Muscle of arm (tissue), 12 donors: ENCODE measurements around the gene TMC6. TPM values are rescaled to one million over a fixed set of nuclear protein-coding genes. Genes with fewer than 3 reads are reported as not detected.
"Not testable (repeated sequence)": the region's sequence is repeated elsewhere in the genome, so short reads cannot be mapped to it uniquely, and the experiment has no call there.

Experiments used
- DNase-seq: peaks from one replicate; pipeline ENCODE4 v3.0.0-alpha.2; 2013
- polyA plus RNA-seq, 12 donors: library from polyadenylated mRNA; unstranded; fragments of 120-200 nt; gene quantifications; one replicate each; pipeline ENCODE4 v1.2.1, GENCODE V29; 2013; ENCODE audit not compliant: insufficient read length in 12 of 12

The TMC6 gene
- polyA plus RNA-seq, 12 donors, result 14.5 to 48.0 (median 22.0) TPM; not detected in 1

GRCh38 chr17:78086740-78087139, 41.8 kb downstream of the TMC6 start:
- DNase-seq, result no peak

GRCh38 chr17:78082988-78083387, 45.6 kb downstream of the TMC6 start:
- DNase-seq, result no peak

DNA sequence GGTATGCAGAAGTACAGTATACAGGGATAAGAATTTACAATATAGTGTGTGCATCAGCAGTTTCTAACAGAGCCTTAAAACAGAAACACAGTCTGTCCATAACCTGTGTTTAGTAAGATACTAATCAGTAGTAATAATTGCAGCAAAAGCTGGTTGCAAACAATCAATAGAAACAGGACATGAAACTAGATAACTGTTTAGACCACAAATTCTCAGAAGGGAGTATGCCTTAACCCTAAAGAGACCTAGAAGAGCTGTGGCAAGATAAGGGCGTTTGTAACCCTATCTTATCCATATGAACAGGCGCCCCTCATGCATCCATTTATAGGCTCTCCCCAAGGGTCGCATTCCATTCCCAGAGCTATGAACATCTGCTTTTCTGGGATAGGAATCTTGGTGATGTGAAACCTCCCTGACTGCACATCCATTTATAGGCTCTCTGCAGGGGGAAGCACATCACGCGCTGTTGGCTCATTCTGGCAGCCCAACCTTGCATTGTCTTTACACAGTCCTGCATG, 46.1 kb downstream of the TMC6 start:
- not testable (repeated sequence) for DNase-seq

DNA sequence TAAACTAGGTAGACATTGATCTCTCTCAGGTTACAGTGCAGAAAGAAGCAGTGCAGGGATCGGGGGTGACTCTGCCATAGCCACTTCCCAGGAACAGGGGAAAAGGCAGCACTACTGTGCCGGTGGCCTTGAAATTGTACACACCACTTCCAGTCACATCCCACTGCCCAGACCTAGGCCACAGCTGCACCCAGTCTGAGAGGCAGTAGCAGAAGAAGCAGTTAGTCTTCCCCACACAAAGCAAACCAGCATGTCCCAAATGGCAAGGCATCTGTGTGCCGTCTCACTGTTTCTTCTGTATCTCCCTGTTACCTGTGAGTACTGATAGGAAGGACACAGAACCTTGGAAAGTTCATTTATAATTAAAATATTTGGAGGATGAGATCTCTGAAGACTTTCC, 47.0 kb downstream of the TMC6 start:
- DNase-seq, result no peak

GRCh38 chr17:78079253-78079652, 49.3 kb downstream of the TMC6 start:
- no peak for DNase-seq

GRCh38 chr17:78075545-78075944, 53.0 kb downstream of the TMC6 start:
- no peak for DNase-seq

- no peak for DNase-seq
These were observed 53.5 kb downstream of the TMC6 start for GRCh38 chr17:78075011-78075410.

DNA sequence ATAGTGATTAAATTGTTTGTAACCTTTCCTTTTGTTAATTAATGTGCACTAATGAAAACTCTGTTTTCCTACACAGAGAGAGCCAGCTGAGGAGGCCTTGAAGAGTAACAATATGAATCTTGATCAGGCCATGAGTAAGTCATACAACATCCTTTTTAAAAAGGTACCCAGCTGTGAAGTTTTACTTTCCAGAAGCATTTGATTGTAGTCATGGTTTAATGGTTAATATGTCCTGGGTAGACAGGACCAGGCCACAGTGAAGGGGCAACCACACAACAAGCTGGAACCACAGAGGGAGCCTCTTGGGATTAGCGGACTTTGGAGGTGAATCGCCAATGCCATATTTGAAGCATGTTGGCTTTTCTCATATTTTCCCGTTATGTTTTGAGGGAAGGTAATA, 55.6 kb downstream of the TMC6 start:
- DNase-seq, result no peak

DNA sequence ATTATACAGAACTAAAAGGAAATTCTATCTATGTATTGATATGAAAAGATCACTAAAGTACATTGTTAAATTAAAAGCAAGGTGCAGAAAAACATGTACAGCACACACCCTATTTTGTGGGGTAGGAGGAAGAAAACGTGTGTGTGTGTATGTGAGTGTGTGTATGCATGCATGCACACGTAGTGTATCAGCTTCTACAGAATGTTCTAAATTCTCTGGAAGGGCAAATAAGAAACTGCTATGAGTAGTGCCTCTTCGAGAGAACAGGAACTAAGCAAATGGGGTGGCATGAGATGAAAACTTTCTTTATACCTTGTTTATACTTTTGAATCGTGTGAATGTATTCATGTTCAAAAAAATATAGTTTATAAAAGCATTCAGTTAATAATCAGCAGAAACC, 58.9 kb downstream of the TMC6 start:
- DNase-seq, result no peak

GRCh38 chr17:78066976-78067375, 61.6 kb downstream of the TMC6 start:
- not testable (repeated sequence) for DNase-seq

GRCh38 chr17:78064708-78065107, 63.8 kb downstream of the TMC6 start:
- no peak for DNase-seq

- DNase-seq, result no peak
These were observed 65.1 kb downstream of the TMC6 start for GRCh38 chr17:78063489-78063888.

- no peak for DNase-seq
These were observed 66.0 kb downstream of the TMC6 start for GRCh38 chr17:78062596-78062995.

Other genes starting within 250 kb of the TMC6 start
- gene TNRC6C, start 170.1 kb downstream of the TMC6 start, polyA plus RNA-seq, result 10 to 100 TPM in 5 of 12 donors, 1 to 10 TPM in 6, not detected in 1; 7.7 to 15.5 (median 9.8) TPM
- gene TMC8, start 2.0 kb upstream of the TMC6 start, polyA plus RNA-seq, result 10 to 100 TPM in 1 of 12 donors, 1 to 10 TPM in 10, not detected in 1; 1.3 to 16.0 (median 2.9) TPM
- 1 to 10 TPM in 4 of 12 donors, under 1 TPM in 7, not detected in 1; 0.35 to 9.3 (median 0.86) TPM for gene C17orf99, start 17.6 kb upstream of the TMC6 start, polyA plus RNA-seq
- gene SYNGR2, start 39.8 kb upstream of the TMC6 start, polyA plus RNA-seq, result 100 to 1,000 TPM in 4 of 12 donors, 10 to 100 TPM in 7, not detected in 1; 55.5 to 128 (median 78.7) TPM
- gene TK1, start 58.3 kb upstream of the TMC6 start, polyA plus RNA-seq, result 10 to 100 TPM in 11 of 12 donors, not detected in 1; 13.7 to 24.0 (median 18.0) TPM
- gene AFMID, start 58.6 kb upstream of the TMC6 start, polyA plus RNA-seq, result 10 to 100 TPM in 11 of 12 donors, not detected in 1; 26.1 to 49.6 (median 32.4) TPM
- 10 to 100 TPM in 11 of 12 donors, not detected in 1; 11.1 to 25.3 (median 17.2) TPM for gene BIRC5, start 85.5 kb upstream of the TMC6 start, polyA plus RNA-seq
- under 1 TPM in 2 of 12 donors, not detected in 10; 0.08 to 0.14 TPM for gene TMEM235, start 102.9 kb upstream of the TMC6 start, polyA plus RNA-seq
- gene SOCS3, start 231.3 kb upstream of the TMC6 start, polyA plus RNA-seq, result 100 to 1,000 TPM in 1 of 12 donors, 10 to 100 TPM in 7, 1 to 10 TPM in 3, not detected in 1; 6.8 to 100 (median 18.8) TPM
- gene PGS1, start 249.9 kb upstream of the TMC6 start, polyA plus RNA-seq, result 10 to 100 TPM in 11 of 12 donors, not detected in 1; 21.0 to 38.1 (median 24.2) TPM